K562 (cell line): ENCODE data around the gene NFIL3. TPM values are rescaled to one million over a fixed set of nuclear protein-coding genes. Genes with fewer than 3 reads are reported as not detected.

Experiments used
- ATAC-seq: fragments of 200-7000 bp; cut with Tn5 transposase; 3 replicates; pipeline ENCODE4 v1.9.1; 2020; ENCODE audit warnings: moderate library complexity
- BruUV-seq: library from RNA; stranded (reverse); fragments of 400-500 nt; replicated peaks from 2 replicates; lab custom pipeline; 2021; lab: Mats Ljungman, UMichigan
- CTCF ChIA-PET: fragments of 300-600 bp; formaldehyde crosslinking; extraction: SDS; loops from one replicate; lab custom pipeline; 2021; ENCODE audit warnings: low intra/inter-chr PET ratio; lab: Yijun Ruan, JAX
- POLR2A ChIA-PET: fragments of 300-600, 350-650 bp; sonication (Branson Sonifier 250); formaldehyde crosslinking; extraction: SDS; loops from one replicate; lab custom pipeline; 2021; ENCODE audit warnings: antibody characterized with exemption, inconsistent platforms; lab: Yijun Ruan, JAX
- DNase-seq, 4 experiments: peaks; one replicate each; pipeline versions ENCODE4 v3.0.0 to v3.0.0-alpha.2; 2011 to 2018; ENCODE audit warnings: low spot score in 3 of 4, mixed read lengths in 3 of 4; ENCODE audit errors: extremely low read depth in 1 of 4
- FAIRE-seq: peaks from 2 replicates; lab custom pipeline; 2011; peaks lifted over from hg19 to GRCh38; lab: Jason Lieb, UNC
- H2AFZ ChIP-seq: 2 replicates; pipeline ENCODE4 v1.6.0; 2011; ENCODE audit warnings: low read depth, low read length, control low read depth, inconsistent platforms
- H3K27ac ChIP-seq: fragments of 200-600 bp; 3 replicates; pipeline ENCODE4 v1.8.0; 2011; ENCODE audit warnings: low read depth, mild to moderate bottlenecking, control low read depth, inconsistent platforms, low read length, moderate library complexity, mixed read lengths; ENCODE audit errors: extremely low read depth
- H3K27me3 ChIP-seq, 2 experiments: fragments of 300-600 bp in 1 of 2; 2 replicates in 1 of 2; 3 replicates in 1 of 2; pipeline versions ENCODE4 v1.6.0 to v1.8.0; 2011; ENCODE audit warnings: inconsistent platforms in 2 of 2, low read length in 2 of 2, mild to moderate bottlenecking in 1 of 2, mixed read lengths in 1 of 2, moderate library complexity in 1 of 2; ENCODE audit not compliant: control insufficient read depth in 2 of 2, insufficient read depth in 2 of 2
- H3K36me3 ChIP-seq: fragments of 300-600 bp; 3 replicates; pipeline ENCODE4 v1.8.0; 2011; ENCODE audit warnings: mild to moderate bottlenecking, low read length, inconsistent platforms; ENCODE audit not compliant: control insufficient read depth, insufficient read depth
- H3K4me1 ChIP-seq, 2 experiments: fragments of 200-600 bp in 1 of 2; replicated peaks in 1 of 2; 2 replicates in 1 of 2; 3 replicates in 1 of 2; pipeline versions ENCODE4 v1.5.1 to v1.8.0; 2011; ENCODE audit warnings: inconsistent platforms in 2 of 2, low read length in 2 of 2, mild to moderate bottlenecking in 1 of 2, mixed read lengths in 1 of 2, moderate library complexity in 1 of 2; ENCODE audit not compliant: control insufficient read depth in 2 of 2, insufficient read depth in 2 of 2
- H3K4me2 ChIP-seq: 2 replicates; pipeline ENCODE4 v1.6.1; 2011; ENCODE audit warnings: low read length, control low read depth, inconsistent platforms, mixed read lengths; ENCODE audit not compliant: insufficient read depth
- H3K4me3 ChIP-seq: fragments of 200-600 bp; sonication (generic), shearing (Covaris generic); 2 replicates; pipeline ENCODE4 v1.5.1; 2016; ENCODE audit warnings: control low read depth, inconsistent platforms
- H3K79me2 ChIP-seq: fragments of 200-600 bp; 3 replicates; pipeline ENCODE4 v1.8.0; 2011; ENCODE audit warnings: low read length, inconsistent platforms; ENCODE audit not compliant: control insufficient read depth, insufficient read depth
- H3K9ac ChIP-seq, 2 experiments: 2 replicates each; pipeline versions ENCODE4 v1.6.0 to v1.6.1; 2011; ENCODE audit warnings: low read depth in 2 of 2, low read length in 2 of 2, control low read depth in 1 of 2, inconsistent platforms in 1 of 2, mild to moderate bottlenecking in 1 of 2, mixed read lengths in 1 of 2; ENCODE audit not compliant: insufficient read depth in 1 of 2
- H3K9me1 ChIP-seq: one replicate; pipeline ENCODE4 v1.6.0; 2011; ENCODE audit warnings: inconsistent platforms, mild to moderate bottlenecking, low read length, moderate library complexity; ENCODE audit not compliant: control insufficient read depth, insufficient read depth
- H3K9me3 ChIP-seq: replicated peaks from 2 replicates; pipeline ENCODE4 v1.5.1; 2011; ENCODE audit warnings: low read depth, low read length, inconsistent platforms; ENCODE audit not compliant: control insufficient read depth, insufficient read depth
- H4K20me1 ChIP-seq: replicated peaks from 2 replicates; pipeline ENCODE4 v1.6.1; 2011; ENCODE audit warnings: low read length, inconsistent platforms, mixed read lengths; ENCODE audit not compliant: control insufficient read depth, insufficient read depth
- ADNP ChIP-seq: fragments of 200-800 bp; sonication (Bioruptor generic); IDR thresholded peaks from 2 replicates; pipeline ENCODE4 v1.6.1; 2016; ENCODE audit warnings: missing genetic modification characterization, missing compliant biosample characterization
- CBFB ChIP-seq: sonication (generic); formaldehyde crosslinking; IDR thresholded peaks from 2 replicates; pipeline ENCODE4 v1.4.0; 2020; ENCODE audit warnings: mild to moderate bottlenecking, missing genetic modification reagents
- CHD1 ChIP-seq: fragments of 200-600 bp; sonication (generic); IDR thresholded peaks from one replicate; pipeline ENCODE4 v1.6.1; 2012; ENCODE audit warnings: mild to moderate bottlenecking, moderate library complexity, low read length, inconsistent platforms
- CREBBP ChIP-seq: IDR thresholded peaks from one replicate; pipeline ENCODE4 v1.6.1; 2012; ENCODE audit warnings: low read depth, mild to moderate bottlenecking, control low read depth, inconsistent platforms, low read length
- GTF2E2 ChIP-seq: fragments of 200-800 bp; sonication (Bioruptor generic); IDR thresholded peaks from 2 replicates; pipeline ENCODE4 v1.6.1; 2016; ENCODE audit warnings: missing genetic modification characterization, missing compliant biosample characterization
- HDAC6 ChIP-seq: IDR thresholded peaks from 2 replicates; pipeline ENCODE4 v1.6.1; 2012; ENCODE audit warnings: low read depth, mild to moderate bottlenecking, control low read depth, inconsistent platforms, low read length, moderate library complexity
- NFYB ChIP-seq: IDR thresholded peaks from 2 replicates; pipeline ENCODE4 v1.6.1; 2011; ENCODE audit warnings: mild to moderate bottlenecking, moderate library complexity; ENCODE audit not compliant: insufficient read length; ENCODE audit errors: extremely low read depth
- SOX6 ChIP-seq: fragments of 450-650 bp; IDR thresholded peaks from 2 replicates; pipeline ENCODE4 v1.6.1; 2014; ENCODE audit warnings: mild to moderate bottlenecking
- SRSF9 ChIP-seq: fragments of 200-400 bp; formaldehyde crosslinking; IDR thresholded peaks from 2 replicates; pipeline ENCODE4 v1.6.1; 2017; ENCODE audit warnings: low read depth, low read length, borderline replicate concordance
- STAG1 ChIP-seq: sonication (generic); formaldehyde crosslinking; IDR thresholded peaks from 2 replicates; pipeline ENCODE4 v1.5.0; 2020; ENCODE audit warnings: missing genetic modification reagents, borderline replicate concordance
- ZNF134 ChIP-seq: fragments of 250-450 bp; sonication (Bioruptor Pico); conservative IDR thresholded peaks from 2 replicates; pipeline ENCODE4 v1.4.0; 2020
- ZNF764 ChIP-seq: fragments of 250-450 bp; sonication (Bioruptor Pico); IDR thresholded peaks from 2 replicates; pipeline ENCODE4 v1.4.0; 2020; ENCODE audit warnings: low read depth, mild to moderate bottlenecking, moderate library complexity
- WGBS: fragments of 100-300 bp; shearing (Covaris generic); methylation state at CpG from one replicate; pipeline ENCODE4 v1.1.6; 2016; ENCODE audit warnings: low coverage, mixed read lengths; ENCODE audit not compliant: insufficient coverage; ENCODE audit errors: missing lambda C conversion rate; 5-methylcytosine and 5-hydroxymethylcytosine counted together
- in situ Hi-C: fragments of 300-500 bp; cut with MboI; formaldehyde crosslinking; loops from 4 replicates; pipeline ENCODE4 v1.15.0; 2018; ENCODE audit warnings: inconsistent platforms, mixed read lengths
- intact Hi-C: fragments of 100-400 bp; cut with micrococcal nuclease; formaldehyde crosslinking; loops from 2 replicates; pipeline ENCODE4 v1.14.2; 2022
- polyA plus RNA-seq, 8 experiments: library from polyadenylated mRNA; depleted of rRNA in 4 of 8; stranded (reverse) in 5 of 8; unstranded in 3 of 8; fragments of >200 nt; fragmentation: Nextera tagmentation in 2 of 8; fragmentation: Illumina TruSeq in 1 of 8; extraction: Ambion mirVana in 2 of 8; extraction: Trizol in 1 of 8; gene quantifications; 2 replicates each; pipeline versions ENCODE4 v1.2.1 to v1.2.3, GENCODE V29; 2011 to 2014; ENCODE audit warnings: inconsistent platforms in 1 of 8, missing spikeins in 1 of 8
- total RNA-seq, 7 experiments: library from RNA; depleted of rRNA in 6 of 7; stranded (reverse); fragments of >200 nt in 6 of 7; fragmentation: Illumina TruSeq in 2 of 7; extraction: Trizol in 2 of 7; gene quantifications; 2 replicates each; pipeline versions ENCODE4 v1.2.1 to v1.2.3, GENCODE V29; 2011 to 2021; ENCODE audit warnings: low replicate concordance in 1 of 7
- TF ChIP-seq, protein P1 (sequence below): fragments of 150-350 bp; IDR thresholded peaks from 2 replicates; pipeline ENCODE4 v1.6.1; 2014; ENCODE audit warnings: low read depth, mild to moderate bottlenecking, low read length, borderline replicate concordance
- TF ChIP-seq, protein P2 (sequence below): sonication (generic); formaldehyde crosslinking; IDR thresholded peaks from 2 replicates; pipeline ENCODE4 v1.8.0; 2022; ENCODE audit warnings: missing genetic modification reagents, mild to moderate bottlenecking, borderline replicate concordance
- TF ChIP-seq, protein P3 (sequence below): fragments of 450-650 bp; formaldehyde crosslinking; IDR thresholded peaks from 2 replicates; pipeline ENCODE4 v1.4.0; 2020; ENCODE audit warnings: mild to moderate bottlenecking, moderate library complexity

The NFIL3 gene
- total and polyA plus RNA-seq, 9 of the 15 experiments (the other 6 are each of a cell fraction or from before 2014, with no cell fraction given) = 3.2 to 16.1 (median 9.3) TPM

- TF ChIP-seq, protein P1, sequence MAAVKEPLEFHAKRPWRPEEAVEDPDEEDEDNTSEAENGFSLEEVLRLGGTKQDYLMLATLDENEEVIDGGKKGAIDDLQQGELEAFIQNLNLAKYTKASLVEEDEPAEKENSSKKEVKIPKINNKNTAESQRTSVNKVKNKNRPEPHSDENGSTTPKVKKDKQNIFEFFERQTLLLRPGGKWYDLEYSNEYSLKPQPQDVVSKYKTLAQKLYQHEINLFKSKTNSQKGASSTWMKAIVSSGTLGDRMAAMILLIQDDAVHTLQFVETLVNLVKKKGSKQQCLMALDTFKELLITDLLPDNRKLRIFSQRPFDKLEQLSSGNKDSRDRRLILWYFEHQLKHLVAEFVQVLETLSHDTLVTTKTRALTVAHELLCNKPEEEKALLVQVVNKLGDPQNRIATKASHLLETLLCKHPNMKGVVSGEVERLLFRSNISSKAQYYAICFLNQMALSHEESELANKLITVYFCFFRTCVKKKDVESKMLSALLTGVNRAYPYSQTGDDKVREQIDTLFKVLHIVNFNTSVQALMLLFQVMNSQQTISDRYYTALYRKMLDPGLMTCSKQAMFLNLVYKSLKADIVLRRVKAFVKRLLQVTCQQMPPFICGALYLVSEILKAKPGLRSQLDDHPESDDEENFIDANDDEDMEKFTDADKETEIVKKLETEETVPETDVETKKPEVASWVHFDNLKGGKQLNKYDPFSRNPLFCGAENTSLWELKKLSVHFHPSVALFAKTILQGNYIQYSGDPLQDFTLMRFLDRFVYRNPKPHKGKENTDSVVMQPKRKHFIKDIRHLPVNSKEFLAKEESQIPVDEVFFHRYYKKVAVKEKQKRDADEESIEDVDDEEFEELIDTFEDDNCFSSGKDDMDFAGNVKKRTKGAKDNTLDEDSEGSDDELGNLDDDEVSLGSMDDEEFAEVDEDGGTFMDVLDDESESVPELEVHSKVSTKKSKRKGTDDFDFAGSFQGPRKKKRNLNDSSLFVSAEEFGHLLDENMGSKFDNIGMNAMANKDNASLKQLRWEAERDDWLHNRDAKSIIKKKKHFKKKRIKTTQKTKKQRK = no peak
- TF ChIP-seq ADNP (tag) = no peak
- no peak for TF ChIP-seq ZNF764 (CRISPR knock-in tag)
- TF ChIP-seq CHD1 = no peak
- TF ChIP-seq SOX6 = no peak
- no peak for TF ChIP-seq NFYB
- no peak for TF ChIP-seq GTF2E2 (tag)
- TF ChIP-seq CBFB (CRISPR knock-in tag) = no peak
Observed at GRCh38 chr9:91428927-91429351, 5.3 kb upstream of the NFIL3 start (continued).

GRCh38 chr9:91428436-91428835 is 4.8 kb upstream of the NFIL3 start:
- Histone ChIP-seq H3K9me3 (no peaks in the 10 kb centered on the region), H3K4me1 (peaks cover 10 to 12% of the 10 kb centered on the region in 2 experiments), H2AFZ (no peak overlapping the region), H3K27me3 (peaks cover 3 to 41% of the 10 kb centered on the region in 2 experiments), H4K20me1 (no peaks in the 10 kb centered on the region), H3K9me1 (no peaks in the 10 kb centered on the region), H3K4me3 (no peak overlapping the region), H3K36me3 (no peaks in the 10 kb centered on the region), H3K9ac (no peak overlapping the region), H3K27ac (no peak overlapping the region), H3K4me2 (no peak overlapping the region), H3K79me2 (no peaks in the 10 kb centered on the region)
- FAIRE-seq (no peak), ATAC-seq (no peak), DNase-seq (no peak)
- BruUV-seq = no TSS peak
- WGBS = 0% methylated on average over 2 of the region's 2 CpGs
- CTCF ChIA-PET = no interaction called here
- in situ Hi-C loops = loop anchor here (5.0 to 25.0 kb wide), 2 partner anchors 396 to 516 kb away; no protein-coding TSS in a partner anchor
- intact Hi-C loops = loop anchor here (5.0 to 10.0 kb wide), 3 partner anchors 154 to 511 kb away; no protein-coding TSS in a partner anchor
- POLR2A ChIA-PET = no interaction called here
- TF ChIP-seq CREBBP (no peak), ZNF134 (no peak), STAG1 (CRISPR knock-in tag) (no peak), SRSF9 (no peak), HDAC6 (no peak)
- TF ChIP-seq, protein P2, sequence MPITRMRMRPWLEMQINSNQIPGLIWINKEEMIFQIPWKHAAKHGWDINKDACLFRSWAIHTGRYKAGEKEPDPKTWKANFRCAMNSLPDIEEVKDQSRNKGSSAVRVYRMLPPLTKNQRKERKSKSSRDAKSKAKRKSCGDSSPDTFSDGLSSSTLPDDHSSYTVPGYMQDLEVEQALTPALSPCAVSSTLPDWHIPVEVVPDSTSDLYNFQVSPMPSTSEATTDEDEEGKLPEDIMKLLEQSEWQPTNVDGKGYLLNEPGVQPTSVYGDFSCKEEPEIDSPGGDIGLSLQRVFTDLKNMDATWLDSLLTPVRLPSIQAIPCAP (CRISPR knock-in tag) = no peak
- TF ChIP-seq, protein P3, sequence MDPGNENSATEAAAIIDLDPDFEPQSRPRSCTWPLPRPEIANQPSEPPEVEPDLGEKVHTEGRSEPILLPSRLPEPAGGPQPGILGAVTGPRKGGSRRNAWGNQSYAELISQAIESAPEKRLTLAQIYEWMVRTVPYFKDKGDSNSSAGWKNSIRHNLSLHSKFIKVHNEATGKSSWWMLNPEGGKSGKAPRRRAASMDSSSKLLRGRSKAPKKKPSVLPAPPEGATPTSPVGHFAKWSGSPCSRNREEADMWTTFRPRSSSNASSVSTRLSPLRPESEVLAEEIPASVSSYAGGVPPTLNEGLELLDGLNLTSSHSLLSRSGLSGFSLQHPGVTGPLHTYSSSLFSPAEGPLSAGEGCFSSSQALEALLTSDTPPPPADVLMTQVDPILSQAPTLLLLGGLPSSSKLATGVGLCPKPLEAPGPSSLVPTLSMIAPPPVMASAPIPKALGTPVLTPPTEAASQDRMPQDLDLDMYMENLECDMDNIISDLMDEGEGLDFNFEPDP = no peak
